HCT116 (cell line): ENCODE results near the gene FBXO5. TPM values are rescaled to one million over a fixed set of nuclear protein-coding genes. Genes with fewer than 3 reads are reported as not detected.

Experiments
- ATAC-seq: fragments of 200-7000 bp; cut with Tn5 transposase; 2 replicates; pipeline ENCODE4 v1.9.1; 2020; ENCODE audit warnings: mild to moderate bottlenecking, moderate library complexity
- BruUV-seq: library from RNA; stranded (reverse); fragments of 400-500 nt; replicated peaks from 2 replicates; lab custom pipeline; 2021; lab: Mats Ljungman, UMichigan
- CTCF ChIA-PET: fragments of 300-600 bp; sonication (Branson Sonifier 250); formaldehyde crosslinking; loops from one replicate; lab custom pipeline; 2021; ENCODE audit warnings: antibody characterized with exemption; lab: Charles Lee
- POLR2A ChIA-PET: fragments of 300-600, 350-600 bp; sonication (Branson Sonifier 250); formaldehyde crosslinking; loops from one replicate; lab custom pipeline; 2021; ENCODE audit warnings: antibody characterized with exemption; lab: Charles Lee
- RAD21 ChIA-PET, 2 experiments: fragments of 300-600 bp; sonication (Branson Sonifier 250); formaldehyde crosslinking; loops; one replicate each; lab custom pipeline; 2023; ENCODE audit warnings: low total read pairs in 2 of 2; ENCODE audit not compliant: uncharacterized antibody in 2 of 2, unreplicated experiment in 2 of 2, low non-redundant PET in 1 of 2; lab: Charles Lee
- DNase-seq: peaks from one replicate; pipeline ENCODE4 v3.0.0-alpha.2; 2010; ENCODE audit warnings: low read depth, low spot score
- H2AFZ ChIP-seq: fragments of 200-600 bp; shearing (Covaris generic), sonication (generic); 2 replicates; pipeline ENCODE4 v1.6.1; 2017; ENCODE audit warnings: low read depth, mixed run types, mixed read lengths, antibody characterized with exemption, low read length; ENCODE audit not compliant: poor library complexity, severe bottlenecking
- H3K27ac ChIP-seq: 2 replicates; pipeline ENCODE4 v1.5.1; 2012; ENCODE audit warnings: low read depth, low read length
- H3K27me3 ChIP-seq: fragments of 200-600 bp; sonication (generic); 2 replicates; pipeline ENCODE4 v1.6.1; 2016; ENCODE audit warnings: mixed run types, low read length, mixed read lengths; ENCODE audit not compliant: insufficient read depth
- H3K36me3 ChIP-seq, 2 experiments: fragments of 200-500 bp in 1 of 2; fragments of 200-600 bp in 1 of 2; sonication (Bioruptor generic) in 1 of 2; sonication (generic) in 1 of 2; 2 replicates each; pipeline versions ENCODE4 v1.5.1 to v1.6.1; 2014 to 2016; ENCODE audit warnings: low read length in 2 of 2, inconsistent platforms in 1 of 2, mixed read lengths in 1 of 2, mixed run types in 1 of 2; ENCODE audit not compliant: insufficient read depth in 2 of 2, control insufficient read depth in 1 of 2
- H3K4me1 ChIP-seq, 2 experiments: fragments of 200-600 bp in 1 of 2; sonication (generic) in 1 of 2; 2 replicates each; pipeline versions ENCODE4 v1.5.1 to v1.6.1; 2012 to 2017; ENCODE audit warnings: low read length in 2 of 2, inconsistent platforms in 1 of 2, mild to moderate bottlenecking in 1 of 2, mixed read lengths in 1 of 2, mixed run types in 1 of 2, moderate library complexity in 1 of 2; ENCODE audit not compliant: insufficient read depth in 2 of 2, control insufficient read depth in 1 of 2
- H3K4me2 ChIP-seq: fragments of 200-600 bp; sonication (generic); 2 replicates; pipeline ENCODE4 v1.6.1; 2017; ENCODE audit warnings: mixed run types, low read length, mixed read lengths
- H3K4me3 ChIP-seq, 2 experiments: fragments of 200-600 bp in 1 of 2; sonication (generic) in 1 of 2; replicated peaks in 1 of 2; 2 replicates each; pipeline ENCODE4 v1.5.1; 2011 to 2016; ENCODE audit warnings: low read length in 2 of 2, control low read depth in 1 of 2, low read depth in 1 of 2, mild to moderate bottlenecking in 1 of 2, mixed read lengths in 1 of 2, mixed run types in 1 of 2
- H3K79me2 ChIP-seq: fragments of 200-600 bp; sonication (generic); 2 replicates; pipeline ENCODE4 v1.6.1; 2017; ENCODE audit warnings: mild to moderate bottlenecking, mixed run types, low read length, moderate library complexity, mixed read lengths; ENCODE audit not compliant: insufficient read depth
- H3K9ac ChIP-seq: fragments of 200-600 bp; sonication (generic); 2 replicates; pipeline ENCODE4 v1.6.1; 2016; ENCODE audit warnings: low read length, mixed read lengths
- H3K9me2 ChIP-seq: fragments of 200-600 bp; sonication (generic), shearing (Covaris generic); 2 replicates; pipeline ENCODE4 v1.6.1; 2017; ENCODE audit warnings: mixed run types, mild to moderate bottlenecking, moderate library complexity; ENCODE audit not compliant: insufficient read depth
- H3K9me3 ChIP-seq, 2 experiments: fragments of 200-500 bp in 1 of 2; fragments of 200-600 bp in 1 of 2; sonication (Bioruptor generic) in 1 of 2; sonication (generic) in 1 of 2; 2 replicates each; pipeline ENCODE4 v1.6.1; 2014 to 2017; ENCODE audit warnings: low read length in 2 of 2, mixed read lengths in 2 of 2, inconsistent platforms in 1 of 2, low read depth in 1 of 2, mild to moderate bottlenecking in 1 of 2, mixed run types in 1 of 2, moderate library complexity in 1 of 2; ENCODE audit not compliant: control insufficient read depth in 1 of 2, insufficient read depth in 1 of 2
- H4K20me1 ChIP-seq: fragments of 200-600 bp; sonication (generic), shearing (Covaris generic); 2 replicates; pipeline ENCODE4 v1.6.1; 2017; ENCODE audit warnings: mixed run types, mild to moderate bottlenecking, moderate library complexity; ENCODE audit not compliant: insufficient read depth
- CBX3 ChIP-seq: IDR thresholded peaks from 2 replicates; pipeline ENCODE4 v1.6.1; 2012; ENCODE audit warnings: low read depth
- CEBPB ChIP-seq: IDR thresholded peaks from 2 replicates; pipeline ENCODE4 v1.6.1; 2012; ENCODE audit warnings: low read depth
- EZH2 ChIP-seq: fragments of 200-600 bp; sonication (generic); IDR thresholded peaks from 2 replicates; pipeline ENCODE4 v1.6.1; 2017; ENCODE audit warnings: antibody characterized with exemption, mixed run types
- EZH2phosphoT487 ChIP-seq: fragments of 200-600 bp; IDR thresholded peaks from 2 replicates; pipeline ENCODE4 v1.6.1; 2018; ENCODE audit warnings: antibody characterized with exemption, borderline replicate concordance
- FOSL1 ChIP-seq: IDR thresholded peaks from 2 replicates; pipeline ENCODE4 v1.6.1; 2012; ENCODE audit warnings: low read depth
- JUND ChIP-seq: IDR thresholded peaks from 2 replicates; pipeline ENCODE4 v1.6.1; 2012
- POLR2A ChIP-seq: IDR thresholded peaks from 2 replicates; pipeline ENCODE4 v1.7.0; 2011; ENCODE audit warnings: borderline replicate concordance; ENCODE audit not compliant: insufficient read depth, insufficient read length; ENCODE audit errors: extremely low read depth
- POLR2AphosphoS5 ChIP-seq: IDR thresholded peaks from 2 replicates; pipeline ENCODE4 v1.6.1; 2011; ENCODE audit warnings: mild to moderate bottlenecking, low read depth, low read length, moderate library complexity
- RAD21 ChIP-seq: IDR thresholded peaks from 2 replicates; pipeline ENCODE4 v1.6.1; 2012; ENCODE audit warnings: low read depth, mild to moderate bottlenecking
- REST ChIP-seq: IDR thresholded peaks from 2 replicates; pipeline ENCODE4 v1.6.1; 2012; ENCODE audit warnings: low read depth
- SIN3A ChIP-seq: IDR thresholded peaks from 2 replicates; pipeline ENCODE4 v1.6.1; 2012; ENCODE audit warnings: low read depth
- SP1 ChIP-seq: IDR thresholded peaks from 2 replicates; pipeline ENCODE4 v1.6.1; 2012; ENCODE audit warnings: low read depth
- SRF ChIP-seq: IDR thresholded peaks from 2 replicates; pipeline ENCODE4 v1.6.1; 2012; ENCODE audit warnings: low read depth
- TCF7L2 ChIP-seq: IDR thresholded peaks from 2 replicates; pipeline ENCODE4 v1.7.0; 2011; ENCODE audit warnings: borderline replicate concordance, inconsistent platforms; ENCODE audit not compliant: insufficient read depth, insufficient read length; ENCODE audit errors: extremely low read depth
- YY1 ChIP-seq: IDR thresholded peaks from 2 replicates; pipeline ENCODE4 v1.6.1; 2011; ENCODE audit warnings: low read length, low read depth, moderate library complexity, mild to moderate bottlenecking; ENCODE audit not compliant: insufficient replicate concordance; ENCODE audit errors: extremely low read depth
- ZFX ChIP-seq: fragments of 450-650 bp; IDR thresholded peaks from 2 replicates; pipeline ENCODE4 v1.6.1; 2017
- intact Hi-C: fragments of 100-400 bp; cut with micrococcal nuclease; formaldehyde crosslinking; loops from 2 replicates; pipeline ENCODE4 v1.10.0; 2022
- total RNA-seq: library from RNA; stranded (reverse); gene quantifications from one replicate; pipeline ENCODE4 v1.2.1, GENCODE V29; 2021; ENCODE audit not compliant: unreplicated experiment
- TF ChIP-seq, protein P1 (sequence below): IDR thresholded peaks from 2 replicates; pipeline ENCODE4 v1.6.1; 2012
- TF ChIP-seq, protein P2 (sequence below): IDR thresholded peaks from 2 replicates; pipeline ENCODE4 v1.6.1; 2012
- TF ChIP-seq, protein P3 (sequence below): IDR thresholded peaks from 2 replicates; pipeline ENCODE4 v1.6.1; 2011; ENCODE audit warnings: mild to moderate bottlenecking, low read length, moderate library complexity; ENCODE audit not compliant: insufficient replicate concordance; ENCODE audit errors: extremely low read depth

Gene FBXO5
- total RNA-seq, 1 experiment from 2014 or later, result 38.9 TPM

DNA sequence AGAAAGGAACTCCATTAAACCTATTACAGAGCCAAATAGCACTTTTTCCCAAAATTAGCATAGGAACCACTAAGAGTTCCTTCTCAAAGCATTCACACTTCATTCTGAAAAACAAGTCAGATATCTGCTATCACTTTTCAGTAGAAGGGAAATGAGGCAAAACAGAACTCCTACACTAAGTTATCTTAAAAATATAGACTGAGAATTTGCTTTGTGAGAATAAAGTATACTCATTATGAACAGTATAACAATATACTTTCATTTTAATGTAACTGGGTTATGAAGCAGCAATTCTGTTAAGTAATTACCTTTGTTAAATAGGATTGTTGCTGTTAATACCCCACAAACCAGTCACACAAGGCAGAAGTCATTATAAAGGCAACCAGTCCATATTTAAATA lies 11.0 kb upstream of the FBXO5 start:
- Histone ChIP-seq H3K79me2 (peaks cover 91% of the 10 kb centered on the region), H3K4me3 (no peak overlapping the region), H3K9me3 (no peaks in the 10 kb centered on the region), H3K4me1 (no peaks in the 10 kb centered on the region), H3K9me2 (no peaks in the 10 kb centered on the region), H3K9ac (no peak overlapping the region), H4K20me1 (peaks cover 9% of the 10 kb centered on the region; the same call in 1 of the 2 replicates), H3K27me3 (no peaks in the 10 kb centered on the region), H3K4me2 (no peak overlapping the region), H3K36me3 (peaks cover 34 to 41% of the 10 kb centered on the region in 2 experiments), H2AFZ (no peak overlapping the region), H3K27ac (no peak overlapping the region)
- TF ChIP-seq TCF7L2 (no peak), SRF (no peak), YY1 (no peak), POLR2AphosphoS5 (no peak), JUND (no peak), POLR2A (no peak), SIN3A (no peak), EZH2 (no peak), EZH2phosphoT487 (no peak), ZFX (no peak), CEBPB (no peak), REST (no peak), FOSL1 (no peak), CBX3 (no peak), SP1 (no peak), RAD21 (no peak)
- TF ChIP-seq, protein P1, sequence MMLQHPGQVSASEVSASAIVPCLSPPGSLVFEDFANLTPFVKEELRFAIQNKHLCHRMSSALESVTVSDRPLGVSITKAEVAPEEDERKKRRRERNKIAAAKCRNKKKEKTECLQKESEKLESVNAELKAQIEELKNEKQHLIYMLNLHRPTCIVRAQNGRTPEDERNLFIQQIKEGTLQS, result no peak
- TF ChIP-seq, protein P2, sequence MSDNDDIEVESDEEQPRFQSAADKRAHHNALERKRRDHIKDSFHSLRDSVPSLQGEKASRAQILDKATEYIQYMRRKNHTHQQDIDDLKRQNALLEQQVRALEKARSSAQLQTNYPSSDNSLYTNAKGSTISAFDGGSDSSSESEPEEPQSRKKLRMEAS, result no peak
- TF ChIP-seq, protein P3, sequence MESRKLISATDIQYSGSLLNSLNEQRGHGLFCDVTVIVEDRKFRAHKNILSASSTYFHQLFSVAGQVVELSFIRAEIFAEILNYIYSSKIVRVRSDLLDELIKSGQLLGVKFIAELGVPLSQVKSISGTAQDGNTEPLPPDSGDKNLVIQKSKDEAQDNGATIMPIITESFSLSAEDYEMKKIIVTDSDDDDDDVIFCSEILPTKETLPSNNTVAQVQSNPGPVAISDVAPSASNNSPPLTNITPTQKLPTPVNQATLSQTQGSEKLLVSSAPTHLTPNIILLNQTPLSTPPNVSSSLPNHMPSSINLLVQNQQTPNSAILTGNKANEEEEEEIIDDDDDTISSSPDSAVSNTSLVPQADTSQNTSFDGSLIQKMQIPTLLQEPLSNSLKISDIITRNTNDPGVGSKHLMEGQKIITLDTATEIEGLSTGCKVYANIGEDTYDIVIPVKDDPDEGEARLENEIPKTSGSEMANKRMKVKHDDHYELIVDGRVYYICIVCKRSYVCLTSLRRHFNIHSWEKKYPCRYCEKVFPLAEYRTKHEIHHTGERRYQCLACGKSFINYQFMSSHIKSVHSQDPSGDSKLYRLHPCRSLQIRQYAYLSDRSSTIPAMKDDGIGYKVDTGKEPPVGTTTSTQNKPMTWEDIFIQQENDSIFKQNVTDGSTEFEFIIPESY, result no peak
- ATAC-seq (no peak), DNase-seq (no peak)
- intact Hi-C loops, result no loop called here
- POLR2A ChIA-PET, result no interaction called here
- BruUV-seq, result no TSS peak
- CTCF ChIA-PET, result no interaction called here
- RAD21 ChIA-PET, result no interaction called here
